Coronary artery (tissue), 2 donors: Measurements from ENCODE around the gene PPP1R27.

Source experiments
- DNase-seq: peaks from one replicate; pipeline ENCODE4 v3.0.0-alpha.2; 2017; ENCODE audit warnings: low spot score
- H3K27ac ChIP-seq, 2 donors: fragments of 200-600 bp; sonication (generic); one replicate each; pipeline ENCODE4 v1.5.1; 2016 to 2019
- H3K4me3 ChIP-seq: fragments of 200-600 bp; sonication (generic); 2 replicates; pipeline ENCODE4 v1.5.1; 2016; ENCODE audit warnings: mild to moderate bottlenecking, moderate library complexity
- CTCF ChIP-seq: fragments of 200-600 bp; sonication (generic); IDR thresholded peaks from one replicate; pipeline ENCODE4 v1.5.1; 2019; ENCODE audit warnings: antibody characterized with exemption

PPP1R27 gene

GRCh38 chr17:81814748-81815645 lies 19.9 kb downstream of the PPP1R27 start:
- no peak overlapping the region for H3K4me3 ChIP-seq
- no peak overlapping the region for H3K27ac ChIP-seq
- TF ChIP-seq CTCF = no peak
- no peak for DNase-seq

GRCh38 chr17:81813861-81814683 lies 20.8 kb downstream of the PPP1R27 start:
- Histone ChIP-seq H3K4me3 (no peak overlapping the region), H3K27ac (no peak overlapping the region)
- DNase-seq = no peak
- no peak for TF ChIP-seq CTCF

GRCh38 chr17:81813371-81813684 lies 21.5 kb downstream of the PPP1R27 start:
- no peak for TF ChIP-seq CTCF
- Histone ChIP-seq H3K27ac (no peak overlapping the region), H3K4me3 (no peak overlapping the region)
- DNase-seq = no peak

- Histone ChIP-seq H3K27ac (no peak overlapping the region), H3K4me3 (no peak overlapping the region)
- no peak for TF ChIP-seq CTCF
- DNase-seq = no peak
Observed at GRCh38 chr17:81812571-81813370, 22.1 kb downstream of the PPP1R27 start.

- Histone ChIP-seq H3K27ac (no peak overlapping the region), H3K4me3 (no peak overlapping the region)
- TF ChIP-seq CTCF = no peak
- DNase-seq = no peak
Observed at GRCh38 chr17:81811705-81812570, 22.9 kb downstream of the PPP1R27 start.
